ENCODE results near the gene CDYL. TPM values are rescaled to one million over a fixed set of nuclear protein-coding genes. Genes with fewer than 3 reads are reported as not detected.

CDYL gene
- total RNA-seq, 1 donor = 72.3 TPM

DNA sequence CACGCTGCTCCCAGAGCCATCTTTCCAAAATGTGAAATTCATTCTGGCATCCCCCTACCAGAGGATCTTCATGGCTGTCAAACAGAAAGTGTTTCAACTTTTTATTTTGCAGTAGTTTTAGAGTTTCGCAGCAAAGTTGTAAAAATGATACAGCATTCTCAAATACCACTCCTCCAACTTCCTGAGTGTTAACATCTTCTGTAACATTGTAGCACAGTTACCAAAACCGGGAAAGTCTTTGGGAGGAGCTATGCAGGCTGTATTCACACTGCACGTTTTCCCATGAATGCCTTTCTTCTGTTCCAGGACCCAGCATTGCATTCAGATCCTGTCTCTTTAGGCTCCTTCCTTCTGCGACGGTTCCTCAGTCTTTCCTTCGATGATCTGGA, 30.1 kb downstream of the CDYL start:
- Histone ChIP-seq H3K4me3 (ENCODE audit: low read length) (no peak overlapping the region), H3K9me3 (ENCODE audit: low read depth, low read length) (no peaks in the 10 kb centered on the region), H3K4me1 (ENCODE audit: insufficient read depth, low read length) (peaks cover 40% of the 10 kb centered on the region), H3K27me3 (ENCODE audit: insufficient read depth, low read length) (no peaks in the 10 kb centered on the region)

DNA sequence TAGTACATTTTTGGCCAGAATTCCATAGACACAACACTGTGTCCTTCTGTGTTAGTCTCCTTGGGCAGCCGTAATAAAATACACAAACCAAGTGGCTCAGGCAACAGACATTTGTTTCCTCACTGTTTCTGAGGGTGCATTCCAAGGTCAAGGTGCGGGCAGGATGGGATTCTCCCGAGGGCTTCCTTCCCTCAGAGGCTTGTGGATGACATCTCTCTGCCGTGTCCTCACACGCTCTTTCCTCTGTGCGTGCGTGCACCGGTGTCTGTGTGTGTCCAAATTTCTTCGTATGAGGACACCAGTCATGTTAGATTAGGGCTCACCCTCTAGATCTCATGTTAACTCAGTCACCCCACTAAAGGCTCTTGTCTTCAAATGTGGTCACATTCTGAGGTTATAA, 30.6 kb downstream of the CDYL start:
- Histone ChIP-seq H3K4me3 (ENCODE audit: low read length) (no peak overlapping the region), H3K4me1 (ENCODE audit: insufficient read depth, low read length) (peaks cover 40% of the 10 kb centered on the region), H3K9me3 (ENCODE audit: low read depth, low read length) (no peaks in the 10 kb centered on the region), H3K27me3 (ENCODE audit: insufficient read depth, low read length) (no peaks in the 10 kb centered on the region)

DNA sequence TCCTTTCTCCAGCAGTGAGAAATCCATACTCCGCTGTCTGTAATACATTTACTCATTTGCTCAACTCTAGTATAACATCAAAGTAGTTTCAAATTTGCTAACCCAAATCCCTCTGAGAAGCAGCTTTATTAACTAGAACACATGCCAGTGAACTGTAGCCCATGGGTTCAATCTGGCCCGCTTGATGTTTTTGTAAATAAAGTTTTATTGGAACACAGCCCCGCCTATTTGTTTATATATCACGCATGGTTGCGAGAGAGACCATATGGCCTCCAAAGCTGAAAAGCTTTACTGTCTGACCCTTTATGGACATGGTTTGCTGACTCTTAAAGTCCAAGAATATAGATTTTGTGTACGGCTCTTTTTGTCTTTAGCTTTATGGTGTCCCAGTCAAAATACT, 32.2 kb downstream of the CDYL start:
- Histone ChIP-seq H3K4me1 (ENCODE audit: insufficient read depth, low read length) (peaks cover 35% of the 10 kb centered on the region), H3K27me3 (ENCODE audit: insufficient read depth, low read length) (no peaks in the 10 kb centered on the region), H3K4me3 (ENCODE audit: low read length) (no peak overlapping the region), H3K9me3 (ENCODE audit: low read depth, low read length) (no peaks in the 10 kb centered on the region)

DNA sequence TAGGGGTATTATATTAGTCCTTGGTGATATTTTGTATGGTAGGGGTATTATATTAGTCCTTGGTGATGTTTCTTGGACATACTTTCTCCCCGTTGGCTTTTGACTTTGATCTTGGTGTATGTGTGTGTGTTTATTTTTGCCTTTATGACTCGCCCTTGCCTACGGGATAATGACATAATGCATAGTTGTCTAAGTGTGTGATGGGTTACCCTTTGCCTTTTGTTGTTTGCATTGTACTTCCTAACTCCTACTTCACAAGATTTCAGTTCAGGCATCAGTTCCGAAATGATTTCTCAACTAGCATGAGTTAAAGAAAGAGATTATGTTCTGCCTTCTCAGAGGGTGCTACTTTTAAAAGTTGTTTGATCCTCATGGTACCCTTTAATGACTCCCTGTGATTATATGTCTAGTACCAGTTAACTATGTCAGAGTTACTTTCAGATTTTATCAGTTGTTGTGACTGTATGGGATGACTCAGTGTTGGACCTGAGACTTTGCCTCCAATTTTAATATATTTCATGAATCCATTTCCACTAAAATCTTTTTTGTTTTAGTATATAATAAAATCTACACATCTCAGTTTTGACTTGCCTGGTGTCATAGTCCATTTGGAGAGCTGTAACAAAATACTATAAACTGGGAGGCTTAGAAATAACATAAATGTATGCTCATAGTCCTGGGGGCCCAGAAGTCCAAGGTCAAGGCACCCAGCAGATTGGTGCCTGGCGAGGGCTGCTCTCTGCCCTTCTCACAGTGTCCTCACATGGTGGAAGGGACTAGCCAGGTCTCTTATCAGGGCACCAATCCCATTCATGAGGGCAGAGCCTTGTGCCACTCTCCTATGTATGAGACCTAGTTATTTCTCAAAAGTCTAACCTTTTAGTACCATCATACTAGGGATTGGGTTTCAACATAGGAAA, 34.1 kb downstream of the CDYL start:
- H3K4me1 ChIP-seq (ENCODE audit: insufficient read depth, low read length) = peaks cover 40% of the 10 kb centered on the region
- H3K9me3 ChIP-seq (ENCODE audit: low read depth, low read length) = no peaks in the 10 kb centered on the region
- no peak overlapping the region for H3K4me3 ChIP-seq (ENCODE audit: low read length)
- H3K27me3 ChIP-seq (ENCODE audit: insufficient read depth, low read length) = no peaks in the 10 kb centered on the region

DNA sequence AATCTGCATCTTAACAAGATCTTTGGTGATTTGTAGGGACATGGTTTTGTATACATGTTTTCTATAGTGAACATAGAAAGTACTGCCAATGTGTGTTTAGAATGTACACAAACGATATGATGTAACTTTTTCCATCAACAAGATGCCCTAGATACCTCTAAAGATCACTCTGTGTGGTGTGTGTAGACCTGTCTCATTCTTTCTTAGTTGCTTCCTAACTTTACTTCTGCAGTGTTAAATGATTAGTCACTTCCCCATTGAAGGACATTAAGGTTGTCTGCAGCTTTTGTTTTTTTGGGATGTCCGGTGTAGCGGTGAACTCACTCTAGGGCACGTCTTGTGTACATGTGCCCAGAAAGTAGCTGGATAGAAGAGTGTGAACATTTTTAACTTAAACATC, 35.9 kb downstream of the CDYL start:
- peaks cover 28% of the 10 kb centered on the region for H3K4me1 ChIP-seq (ENCODE audit: insufficient read depth, low read length)
- no peak overlapping the region for H3K4me3 ChIP-seq (ENCODE audit: low read length)
- H3K27me3 ChIP-seq (ENCODE audit: insufficient read depth, low read length) = no peaks in the 10 kb centered on the region
- H3K9me3 ChIP-seq (ENCODE audit: low read depth, low read length) = no peaks in the 10 kb centered on the region

DNA sequence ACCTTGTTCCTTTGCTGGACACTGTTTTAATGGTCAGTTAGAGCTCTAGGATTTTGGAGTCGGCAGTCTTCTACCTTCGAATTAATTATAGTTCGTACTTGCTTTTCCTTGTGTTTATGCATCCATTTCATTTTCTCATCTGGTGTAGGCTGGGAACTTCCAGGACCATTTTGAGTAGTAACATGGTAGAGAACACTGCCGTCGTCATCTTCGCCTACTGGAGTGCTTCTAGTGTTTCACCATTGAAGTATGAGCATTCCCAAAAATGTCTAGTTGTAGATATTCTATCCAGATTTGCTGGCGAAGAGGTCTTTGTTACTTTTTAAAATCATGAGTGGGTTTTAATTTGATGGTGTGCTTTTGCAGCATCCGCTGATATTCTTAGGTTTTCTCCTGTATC, 36.9 kb downstream of the CDYL start:
- no peak overlapping the region for H3K4me3 ChIP-seq (ENCODE audit: low read length)
- H3K27me3 ChIP-seq (ENCODE audit: insufficient read depth, low read length) = no peaks in the 10 kb centered on the region
- H3K4me1 ChIP-seq (ENCODE audit: insufficient read depth, low read length) = peaks cover 28% of the 10 kb centered on the region
- H3K9me3 ChIP-seq (ENCODE audit: low read depth, low read length) = no peaks in the 10 kb centered on the region

DNA sequence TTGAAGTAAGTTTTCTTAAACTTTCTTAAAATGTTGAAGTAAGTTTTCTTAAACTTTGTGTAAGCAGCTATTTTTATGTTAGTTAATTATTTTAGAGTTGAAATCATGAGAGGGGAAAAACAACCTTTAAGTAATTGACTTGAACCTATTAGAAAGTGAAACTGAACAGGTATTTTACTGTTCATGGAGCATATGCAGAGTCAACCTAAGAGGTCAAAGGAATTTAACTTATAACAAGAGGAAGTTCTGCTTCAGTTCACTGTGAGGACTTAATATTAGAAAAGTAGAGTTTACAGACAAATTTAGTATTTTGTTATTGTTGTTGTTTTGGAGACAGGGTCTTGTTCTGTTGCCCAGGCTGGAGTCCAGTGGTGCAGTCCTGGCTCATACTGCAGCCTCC, 38.0 kb downstream of the CDYL start:
- H3K4me1 ChIP-seq (ENCODE audit: insufficient read depth, low read length) = peaks cover 28% of the 10 kb centered on the region

DNA sequence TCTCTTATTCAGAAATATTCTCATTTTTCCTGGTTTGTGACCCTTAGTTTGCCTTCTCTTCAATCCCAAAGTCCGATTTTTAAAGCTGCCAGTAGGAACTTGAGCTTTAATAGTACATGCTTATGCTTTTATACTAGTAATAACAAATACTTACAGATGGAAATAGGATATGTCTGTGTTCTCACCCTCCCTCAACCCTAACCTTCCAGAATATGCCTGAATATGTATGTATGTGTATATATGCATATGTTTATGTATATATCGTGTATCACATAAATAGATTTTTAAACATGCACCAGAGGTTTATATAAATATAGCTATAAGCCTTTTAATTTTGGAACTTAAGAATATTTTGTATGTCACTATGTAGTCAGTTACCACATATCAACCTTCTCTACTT, 38.8 kb downstream of the CDYL start:
- H3K27me3 ChIP-seq (ENCODE audit: insufficient read depth, low read length) = no peaks in the 10 kb centered on the region
- no peaks in the 10 kb centered on the region for H3K9me3 ChIP-seq (ENCODE audit: low read depth, low read length)
- H3K4me3 ChIP-seq (ENCODE audit: low read length) = no peak overlapping the region
- H3K4me1 ChIP-seq (ENCODE audit: insufficient read depth, low read length) = peaks cover 33% of the 10 kb centered on the region

More for the DNA sequence above, 38.0 kb downstream of the CDYL start:
- Histone ChIP-seq H3K9me3 (ENCODE audit: low read depth, low read length) (no peaks in the 10 kb centered on the region), H3K27me3 (ENCODE audit: insufficient read depth, low read length) (no peaks in the 10 kb centered on the region), H3K4me3 (ENCODE audit: low read length) (no peak overlapping the region)

DNA sequence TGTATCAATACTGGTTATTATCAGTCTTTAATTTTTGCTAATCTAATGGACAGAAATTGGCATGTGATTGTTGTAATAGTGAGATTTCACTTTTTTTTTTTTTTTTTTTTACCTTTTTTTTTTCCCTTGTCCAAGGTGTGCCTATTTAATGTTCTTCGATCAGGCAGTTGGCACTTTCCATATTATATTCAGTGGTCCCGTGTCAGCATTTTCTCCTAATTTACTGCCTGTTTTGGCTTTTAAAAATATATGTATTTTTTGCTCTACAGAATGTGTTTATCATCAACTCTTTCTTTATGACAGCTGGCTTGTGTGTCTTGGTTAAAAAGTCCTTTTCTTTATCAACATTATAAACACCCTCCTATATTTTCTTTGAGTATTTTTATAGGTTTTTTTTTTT, 39.4 kb downstream of the CDYL start:
- Histone ChIP-seq H3K4me1 (ENCODE audit: insufficient read depth, low read length) (peaks cover 35% of the 10 kb centered on the region), H3K27me3 (ENCODE audit: insufficient read depth, low read length) (no peaks in the 10 kb centered on the region), H3K9me3 (ENCODE audit: low read depth, low read length) (no peaks in the 10 kb centered on the region)

DNA sequence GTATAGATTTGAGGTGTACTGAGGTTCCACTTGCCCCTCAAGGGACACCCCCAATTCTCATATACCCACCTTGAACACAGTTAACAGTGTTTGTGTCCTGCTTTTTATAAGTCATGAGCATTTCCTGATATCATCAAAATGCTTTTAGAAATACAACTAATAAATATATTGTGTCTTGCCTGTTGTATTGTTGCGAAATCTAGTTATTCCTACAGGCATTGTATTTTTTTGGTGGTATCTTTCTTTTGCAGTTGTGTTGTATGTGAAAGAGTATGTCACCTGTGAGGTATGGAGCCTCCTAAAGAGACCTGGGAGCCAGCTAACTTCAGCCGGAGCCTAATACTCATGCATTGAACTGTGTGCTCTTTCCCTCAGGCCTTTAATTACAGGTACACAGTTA, 40.7 kb downstream of the CDYL start:
- H3K4me1 ChIP-seq (ENCODE audit: insufficient read depth, low read length) = peaks cover 26% of the 10 kb centered on the region
- no peaks in the 10 kb centered on the region for H3K9me3 ChIP-seq (ENCODE audit: low read depth, low read length)
- no peak overlapping the region for H3K4me3 ChIP-seq (ENCODE audit: low read length)

More for the DNA sequence above, 39.4 kb downstream of the CDYL start:
- H3K4me3 ChIP-seq (ENCODE audit: low read length) = no peak overlapping the region

DNA sequence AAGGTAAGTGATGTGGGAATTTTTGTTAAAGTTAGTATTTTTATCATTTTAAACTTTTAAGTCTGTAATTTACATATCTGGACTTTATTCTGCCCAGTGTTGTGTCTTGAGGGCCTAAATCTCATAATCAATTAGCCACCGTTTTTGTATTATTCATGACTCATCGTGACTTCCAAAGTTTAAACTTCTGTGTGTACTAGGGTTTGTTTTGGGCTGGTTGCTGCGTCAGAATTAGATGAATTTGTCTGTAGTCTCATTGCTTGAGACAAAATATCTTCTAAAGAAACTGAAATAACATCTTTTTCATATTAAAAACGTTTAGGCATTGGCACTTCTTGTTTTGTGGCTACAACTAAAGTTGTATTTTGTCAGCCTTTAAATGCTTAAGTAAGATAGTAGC, 41.3 kb downstream of the CDYL start:
- Histone ChIP-seq H3K9me3 (ENCODE audit: low read depth, low read length) (no peaks in the 10 kb centered on the region), H3K4me1 (ENCODE audit: insufficient read depth, low read length) (peaks cover 21% of the 10 kb centered on the region), H3K4me3 (ENCODE audit: low read length) (no peak overlapping the region), H3K27me3 (ENCODE audit: insufficient read depth, low read length) (no peaks in the 10 kb centered on the region)

More for the DNA sequence above, 40.7 kb downstream of the CDYL start:
- H3K27me3 ChIP-seq (ENCODE audit: insufficient read depth, low read length) = no peaks in the 10 kb centered on the region

DNA sequence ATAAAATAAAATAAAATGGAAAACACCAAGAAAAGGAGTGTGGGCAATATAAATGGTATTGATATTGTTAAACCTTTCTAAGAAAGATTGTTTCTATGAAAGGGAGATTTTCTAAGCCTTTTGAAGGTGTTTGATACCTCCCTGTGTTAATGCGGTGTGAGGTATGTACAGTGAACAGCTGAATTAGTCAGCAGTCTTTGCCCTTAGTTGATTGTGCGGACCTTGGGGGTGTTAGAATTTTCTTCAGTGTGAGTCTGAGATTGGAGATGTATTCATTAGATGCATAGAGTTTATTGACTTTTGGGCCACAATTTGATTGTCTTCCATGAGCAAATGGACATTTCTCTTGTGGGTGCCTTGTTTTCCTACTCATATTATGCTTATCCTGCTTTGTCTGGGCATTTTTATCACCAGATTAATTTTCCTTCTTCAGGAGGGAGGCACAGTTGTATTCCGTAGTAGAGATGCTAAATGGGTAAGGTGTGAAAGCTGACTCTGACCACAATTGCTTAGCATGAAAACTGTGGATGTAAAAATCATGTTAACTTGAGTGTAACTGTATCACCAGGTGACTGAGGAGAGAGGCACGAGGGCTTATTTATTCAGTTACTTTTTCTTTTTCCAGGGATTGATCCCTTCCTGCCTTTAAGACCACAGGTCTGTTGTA, 42.2 kb downstream of the CDYL start:
- Histone ChIP-seq H3K9me3 (ENCODE audit: low read depth, low read length) (no peaks in the 10 kb centered on the region), H3K4me3 (ENCODE audit: low read length) (no peak overlapping the region), H3K27me3 (ENCODE audit: insufficient read depth, low read length) (no peaks in the 10 kb centered on the region), H3K4me1 (ENCODE audit: insufficient read depth, low read length) (peaks cover 23% of the 10 kb centered on the region)

DNA sequence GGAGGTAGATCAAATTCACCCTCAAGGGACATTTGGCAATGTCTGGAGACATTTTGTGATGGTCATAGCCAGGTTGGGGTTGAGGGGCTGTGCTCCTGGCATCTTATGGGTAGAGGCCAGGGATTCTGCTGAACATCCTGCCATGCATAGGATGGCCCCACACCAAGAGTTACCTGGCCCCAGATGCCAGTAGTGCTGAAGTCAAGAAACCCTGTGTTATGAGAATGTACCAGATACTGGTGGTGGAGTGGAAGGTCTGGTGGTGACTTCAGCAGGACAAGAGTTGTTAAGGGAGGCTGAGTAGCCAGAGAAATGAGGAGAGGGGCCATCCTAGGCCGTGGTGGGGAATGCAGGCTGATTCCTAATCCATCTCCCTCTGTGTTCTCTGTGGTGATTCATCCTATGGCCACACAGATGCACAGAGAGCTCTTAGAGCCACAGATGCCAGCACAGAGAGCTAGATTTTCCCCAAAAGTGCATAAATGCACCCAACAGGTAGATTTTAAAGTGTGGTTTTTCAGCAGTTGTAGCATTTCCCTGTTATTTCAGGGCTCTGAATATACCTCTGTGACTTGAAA, 43.6 kb downstream of the CDYL start:
- H3K27me3 ChIP-seq (ENCODE audit: insufficient read depth, low read length) = no peaks in the 10 kb centered on the region
- no peaks in the 10 kb centered on the region for H3K9me3 ChIP-seq (ENCODE audit: low read depth, low read length)
- H3K4me3 ChIP-seq (ENCODE audit: low read length) = no peak overlapping the region
- peaks cover 17% of the 10 kb centered on the region for H3K4me1 ChIP-seq (ENCODE audit: insufficient read depth, low read length)

DNA sequence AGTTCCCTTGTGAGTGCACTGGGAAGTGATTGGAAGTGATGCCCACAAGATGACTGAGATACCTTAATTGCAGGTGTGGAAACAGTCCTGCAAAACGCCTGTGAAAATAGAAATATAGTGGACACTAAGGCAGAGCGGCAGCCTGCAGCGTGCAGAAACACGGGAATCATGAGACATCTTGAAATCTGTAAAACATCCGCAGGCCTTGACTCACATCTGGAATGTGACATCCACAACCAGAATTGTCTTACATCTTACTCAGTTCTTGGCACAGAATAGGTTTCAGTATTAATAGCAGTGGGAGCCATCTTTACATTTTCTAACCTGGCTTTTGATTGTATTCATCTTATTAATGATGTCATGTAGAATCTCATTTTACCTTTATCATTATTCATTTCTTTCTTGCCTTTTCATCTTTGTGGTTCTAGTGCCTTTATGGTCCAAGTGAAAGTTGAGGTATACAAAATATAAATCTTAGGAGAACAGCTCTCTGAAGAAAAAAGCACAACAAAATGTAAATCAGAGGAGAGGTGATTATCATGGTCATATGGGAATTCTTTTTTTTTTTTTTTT, 44.6 kb downstream of the CDYL start:
- H3K4me1 ChIP-seq (ENCODE audit: insufficient read depth, low read length) = peaks cover 16% of the 10 kb centered on the region
- no peak overlapping the region for H3K4me3 ChIP-seq (ENCODE audit: low read length)
- H3K9me3 ChIP-seq (ENCODE audit: low read depth, low read length) = peaks cover 7% of the 10 kb centered on the region
- H3K27me3 ChIP-seq (ENCODE audit: insufficient read depth, low read length) = no peaks in the 10 kb centered on the region

DNA sequence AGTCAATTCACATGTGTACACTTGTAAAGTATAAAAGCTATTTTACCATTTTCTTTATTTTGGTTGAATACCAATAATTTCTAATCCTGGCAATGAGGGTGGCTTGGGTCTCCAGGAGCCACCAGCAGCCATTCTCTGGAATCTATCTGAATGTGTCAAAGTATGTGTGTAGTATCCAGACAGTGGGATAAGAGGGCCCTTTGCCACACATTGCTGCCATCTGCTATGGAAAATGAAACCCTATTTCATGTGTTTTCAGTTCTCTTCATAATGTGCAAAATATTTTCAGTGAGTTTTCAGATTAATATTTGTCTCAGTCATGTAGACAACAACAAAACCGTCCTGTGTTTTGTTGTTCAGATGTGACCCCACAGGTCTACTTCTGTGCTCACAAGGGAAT, 46.3 kb downstream of the CDYL start:
- peaks cover 23% of the 10 kb centered on the region for H3K9me3 ChIP-seq (ENCODE audit: low read depth, low read length)
- peaks cover 14% of the 10 kb centered on the region for H3K4me1 ChIP-seq (ENCODE audit: insufficient read depth, low read length)
- H3K27me3 ChIP-seq (ENCODE audit: insufficient read depth, low read length) = no peaks in the 10 kb centered on the region
- H3K4me3 ChIP-seq (ENCODE audit: low read length) = no peak overlapping the region

Data from mononuclear cell (primary cell).